Heart left ventricle (tissue), 13 donors: Measurements from ENCODE around the gene CCNYL1.

Experiments
- CTCF ChIP-seq, 12 donors: fragments of 200-600 bp; sonication (generic) in 4 of 12; IDR thresholded peaks; one replicate each; pipeline versions ENCODE4 v1.5.0 to v1.8.0; 2018 to 2022; ENCODE audit warnings: antibody characterized with exemption in 12 of 12, mild to moderate bottlenecking in 5 of 12
- POLR2A ChIP-seq, 2 donors: fragments of 450-650 bp; IDR thresholded peaks; one replicate each; pipeline ENCODE4 v1.6.1; 2017; ENCODE audit warnings: antibody characterized with exemption in 2 of 2, mild to moderate bottlenecking in 2 of 2, moderate library complexity in 2 of 2
- donor health status: ischemic (EF 13 %, LVEDD 7.1; RV severe dilation, severe dysfunction).
- donor health status: DM: no; HTN: yes; CAD: no.
- donor health status: DM: no; HTN: no; CAD: no.
- donor health status: ischemic (EF 25% LVEDD 6.9; RV normal size, moderate dysfunction).
- donor health status: ischemic (EF 25% LVEDD 5.7; RV mildly dilated, moderate dysfunction).
- donor health status: ischemic (EF 35%, LVEDD 5.7; RV mildly dilated, moderate dysfunction).
- donor health status: nonischemic (EF 11% LVEDD 7.7; RV severe dilation, severe dysfunction).
- donor health status: DM: yes; HTN: yes; CAD: no.
- donor health status: PGD.
- donor health status: ischemic (EF 29% LVEDD 5.4; RV normal size, mild dysfunction).
- donor health status: nonischemic (EF 23%, LVEDD 6.1; RV moderate dilation, normal function).

GRCh38 chr2:207670887-207671286 lies 40.6 kb upstream of the CCNYL1 start:
- no peak for TF ChIP-seq POLR2A (IDR thresholded peaks at IDR 0.05)
- TF ChIP-seq CTCF (IDR thresholded peaks at IDR 0.05), result no peak
